OCI-LY7 (cell line): ENCODE measurements around the gene TXNIP. TPM values are rescaled to one million over a fixed set of nuclear protein-coding genes. Genes with fewer than 3 reads are reported as not detected.

Experiments used
- BruUV-seq: library from RNA; stranded (reverse); fragments of 400-500 nt; replicated peaks from 2 replicates; lab custom pipeline; 2021; lab: Mats Ljungman, UMichigan
- CTCF ChIA-PET: fragments of 300-600 bp; sonication (Branson Sonifier 250); formaldehyde crosslinking; loops from one replicate; lab custom pipeline; 2022; ENCODE audit warnings: antibody characterized with exemption; ENCODE audit not compliant: unreplicated experiment; lab: Charles Lee
- POLR2A ChIA-PET: fragments of 300-600 bp; sonication (Branson Sonifier 250); formaldehyde crosslinking; loops from one replicate; lab custom pipeline; 2022; ENCODE audit warnings: antibody characterized with exemption; lab: Charles Lee
- DNase-seq: peaks from one replicate; pipeline ENCODE4 v3.0.0-alpha.2; 2015; ENCODE audit warnings: low spot score
- H2AFZ ChIP-seq: fragments of 200-600 bp; sonication (generic), shearing (Covaris generic); 2 replicates; pipeline ENCODE4 v1.6.1; 2014; ENCODE audit warnings: mild to moderate bottlenecking, antibody characterized with exemption, low read length, moderate library complexity
- H3K27ac ChIP-seq: fragments of 200-600 bp; sonication (generic); 2 replicates; pipeline ENCODE4 v1.5.1; 2014; ENCODE audit warnings: mixed run types, low read depth, mild to moderate bottlenecking, moderate library complexity, low read length, inconsistent platforms; ENCODE audit not compliant: poor library complexity, severe bottlenecking
- H3K36me3 ChIP-seq: fragments of 200-600 bp; sonication (generic); 2 replicates; pipeline ENCODE4 v1.6.1; 2014; ENCODE audit warnings: mild to moderate bottlenecking, antibody characterized with exemption, low read length, moderate library complexity, mixed read lengths; ENCODE audit not compliant: insufficient read depth
- H3K4me1 ChIP-seq: fragments of 200-600 bp; sonication (generic); 2 replicates; pipeline ENCODE4 v1.5.1; 2014; ENCODE audit warnings: mild to moderate bottlenecking, low read length; ENCODE audit not compliant: insufficient read depth, poor library complexity, severe bottlenecking
- H3K4me2 ChIP-seq: fragments of 200-600 bp; sonication (generic); 2 replicates; pipeline ENCODE4 v1.6.1; 2014; ENCODE audit warnings: mild to moderate bottlenecking, low read length
- H3K4me3 ChIP-seq: fragments of 200-600 bp; sonication (generic); 2 replicates; pipeline ENCODE4 v1.5.1; 2014; ENCODE audit warnings: mild to moderate bottlenecking, low read depth, low read length; ENCODE audit not compliant: poor library complexity, severe bottlenecking
- H3K79me2 ChIP-seq: fragments of 200-600 bp; sonication (generic); 2 replicates; pipeline ENCODE4 v1.6.1; 2016; ENCODE audit warnings: low read depth, mild to moderate bottlenecking, low read length, moderate library complexity, mixed read lengths; ENCODE audit not compliant: insufficient read depth
- H3K9me2 ChIP-seq: fragments of 200-600 bp; sonication (generic); 2 replicates; pipeline ENCODE4 v1.6.1; 2016; ENCODE audit warnings: mild to moderate bottlenecking, low read length, mixed read lengths; ENCODE audit not compliant: insufficient read depth
- H3K9me3 ChIP-seq: fragments of 200-600 bp; sonication (generic); 2 replicates; pipeline ENCODE4 v1.6.1; 2014; ENCODE audit warnings: mild to moderate bottlenecking, mixed run types, low read length, mixed read lengths
- H4K20me1 ChIP-seq: fragments of 200-600 bp; sonication (generic); 2 replicates; pipeline ENCODE4 v1.6.1; 2014; ENCODE audit warnings: mild to moderate bottlenecking, antibody characterized with exemption, low read length, moderate library complexity, mixed read lengths; ENCODE audit not compliant: insufficient read depth
- CTCF ChIP-seq: fragments of 200-600 bp; sonication (generic); conservative IDR thresholded peaks from 2 replicates; pipeline ENCODE4 v1.5.1; 2014; ENCODE audit warnings: mild to moderate bottlenecking, antibody characterized with exemption, low read length, moderate library complexity, mixed read lengths
- EZH2phosphoT487 ChIP-seq: fragments of 200-600 bp; sonication (generic); IDR thresholded peaks from 2 replicates; pipeline ENCODE4 v1.6.1; 2018; ENCODE audit warnings: low read depth, borderline replicate concordance, mild to moderate bottlenecking, mixed run types, antibody characterized with exemption, low read length, moderate library complexity, mixed read lengths
- intact Hi-C: fragments of 100-400 bp; cut with micrococcal nuclease; formaldehyde crosslinking; loops from one replicate; pipeline ENCODE4 v1.10.0; 2022; ENCODE audit not compliant: unreplicated experiment
- total RNA-seq, 2 experiments: library from RNA; depleted of rRNA in 1 of 2; stranded (reverse); fragments of >200 nt in 1 of 2; shearing (Covaris generic) in 1 of 2; gene quantifications; 2 replicates each; pipeline ENCODE4 v1.2.3, GENCODE V29; 2014 to 2022

TXNIP gene
- total RNA-seq, 2 experiments from 2014 or later: 50.3 to 144 TPM

GRCh38 chr1:146021050-146021445 lies 24.7 kb upstream of the TXNIP start:
- ChIA-PET CTCF (no interaction called here), POLR2A (no interaction called here)
- no peak overlapping the region for H3K4me3 ChIP-seq
- H3K4me2 ChIP-seq: no peak overlapping the region
- no TSS peak for BruUV-seq
- no peak for DNase-seq
- no peaks in the 10 kb centered on the region for H3K79me2 ChIP-seq
- no peaks in the 10 kb centered on the region for H3K9me2 ChIP-seq
- TF ChIP-seq CTCF: no peak
- no peak for TF ChIP-seq EZH2phosphoT487
- H2AFZ ChIP-seq: no peak overlapping the region
- intact Hi-C loops: no loop called here
- H3K4me1 ChIP-seq: no peaks in the 10 kb centered on the region
- no peaks in the 10 kb centered on the region for H3K36me3 ChIP-seq
- H3K27ac ChIP-seq: no peak overlapping the region
- no peaks in the 10 kb centered on the region for H4K20me1 ChIP-seq
- no peaks in the 10 kb centered on the region for H3K9me3 ChIP-seq

- H3K4me2 ChIP-seq: no peak overlapping the region
- no peaks in the 10 kb centered on the region for H3K79me2 ChIP-seq
- no peaks in the 10 kb centered on the region for H3K4me1 ChIP-seq
- POLR2A ChIA-PET: interaction anchor here (0.7 kb wide), 1 partner anchor 13 kb away, joined by 3 read pairs; no protein-coding TSS in a partner anchor
- no peak overlapping the region for H2AFZ ChIP-seq
- TF ChIP-seq EZH2phosphoT487 (no peak), CTCF (0 out of 2 replicates have a peak, but pooled peaks have one; percentile 15)
- H4K20me1 ChIP-seq: no peaks in the 10 kb centered on the region
- H3K9me3 ChIP-seq: no peaks in the 10 kb centered on the region
- no TSS peak for BruUV-seq
- H3K9me2 ChIP-seq: no peaks in the 10 kb centered on the region
- H3K4me3 ChIP-seq: no peak overlapping the region
- DNase-seq: no peak
- CTCF ChIA-PET: no interaction called here
- intact Hi-C loops: no loop called here
- no peaks in the 10 kb centered on the region for H3K36me3 ChIP-seq
- no peak overlapping the region for H3K27ac ChIP-seq
Measured at GRCh38 chr1:146020058-146021049, 24.0 kb upstream of the TXNIP start.
